Activated T-cell treated with anti-CD3 and anti-CD28 coated beads, Interleukin-2, amount 50 U/mL, for 48 hours (primary cell): ENCODE measurements around the gene NFYB.
A peak's percentile ranks its signal among the peaks of the same experiment; 100 is the strongest.
"Not testable (repeated sequence)": the region's sequence is repeated elsewhere in the genome, so short reads cannot be mapped to it uniquely, and the experiment has no call there.

Source experiments
- DNase-seq, 2 experiments: peaks; one replicate each; pipeline ENCODE4 v3.0.0-alpha.2; 2020

The NFYB gene

DNA sequence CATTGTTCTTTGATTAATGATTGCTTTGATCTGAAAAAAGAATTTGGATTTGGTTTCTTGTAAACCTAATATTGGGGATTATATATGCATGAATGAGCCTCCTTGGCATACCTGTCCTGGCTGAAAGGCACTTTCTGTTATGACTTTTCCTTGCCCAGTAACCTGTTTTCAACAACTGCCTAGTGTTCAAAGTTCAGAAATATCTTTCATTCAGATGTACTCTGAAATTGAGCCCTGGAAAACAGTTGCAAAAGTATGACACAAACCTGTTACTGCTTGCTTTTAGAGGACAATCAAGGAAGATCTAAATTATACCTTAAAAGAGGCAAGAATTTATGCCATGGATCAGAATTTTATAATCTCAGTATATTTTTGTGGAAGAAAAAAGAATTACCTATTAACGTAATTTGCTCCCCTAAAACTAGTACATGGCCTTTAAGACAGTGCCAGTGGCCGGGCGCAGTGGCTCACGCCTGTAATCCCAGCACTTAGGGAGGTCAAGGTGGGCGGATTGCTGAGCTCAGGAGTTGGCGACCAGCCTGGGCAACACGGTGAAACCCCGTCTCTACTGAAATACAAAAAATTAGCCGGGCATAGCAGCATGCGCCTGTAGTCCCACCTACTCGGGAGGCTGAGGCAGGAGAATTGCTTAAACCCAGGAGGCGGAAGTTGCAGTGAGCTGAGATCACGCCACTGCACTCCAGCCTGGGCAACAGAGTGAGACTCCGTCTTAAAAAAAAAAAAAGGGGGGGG is 23.0 kb downstream of the NFYB start:
- DNase-seq, result not testable (repeated sequence)

DNA sequence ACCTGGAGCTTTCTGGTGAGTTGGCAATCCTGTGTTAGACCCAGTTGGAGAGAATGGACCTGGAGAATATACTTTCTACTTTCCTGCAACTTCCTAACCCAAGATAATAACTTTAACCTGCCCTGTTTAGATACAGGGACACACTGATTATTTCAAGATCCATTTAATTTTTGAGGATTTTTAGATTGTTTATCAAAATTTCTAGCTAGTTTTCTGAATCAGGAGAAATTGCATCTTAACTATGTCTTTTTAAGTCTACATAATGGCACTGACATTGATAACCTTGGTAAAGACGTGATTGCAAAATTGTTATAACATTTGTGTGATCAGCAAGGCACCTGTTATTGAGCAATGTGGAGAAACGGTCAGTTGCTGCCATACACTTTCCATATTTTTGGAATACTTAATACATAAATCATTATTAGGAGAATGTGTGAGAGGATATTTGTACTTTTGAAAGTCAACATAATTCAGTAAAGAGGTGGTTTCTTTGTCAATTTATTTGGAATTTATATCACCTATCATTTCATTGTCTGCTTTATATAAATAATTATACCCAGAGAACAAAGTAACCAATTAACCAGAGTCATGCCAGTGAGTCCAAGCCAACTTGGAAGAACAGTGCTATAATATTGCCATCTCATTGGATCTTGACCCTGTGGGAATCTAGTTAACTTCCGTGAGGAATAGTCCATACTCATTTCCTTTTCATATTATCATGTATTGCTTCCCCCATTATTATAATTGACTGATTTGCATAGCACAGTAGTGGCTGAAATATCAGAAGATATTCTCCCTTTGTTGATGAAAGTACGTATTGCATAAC is 28.4 kb downstream of the NFYB start:
- no peak for DNase-seq

GRCh38 chr12:104108755-104109445 is 29.1 kb downstream of the NFYB start:
- DNase-seq, result peak; percentile 91 to 95

GRCh38 chr12:104106965-104107364 is 31.0 kb downstream of the NFYB start:
- no peak for DNase-seq

DNA sequence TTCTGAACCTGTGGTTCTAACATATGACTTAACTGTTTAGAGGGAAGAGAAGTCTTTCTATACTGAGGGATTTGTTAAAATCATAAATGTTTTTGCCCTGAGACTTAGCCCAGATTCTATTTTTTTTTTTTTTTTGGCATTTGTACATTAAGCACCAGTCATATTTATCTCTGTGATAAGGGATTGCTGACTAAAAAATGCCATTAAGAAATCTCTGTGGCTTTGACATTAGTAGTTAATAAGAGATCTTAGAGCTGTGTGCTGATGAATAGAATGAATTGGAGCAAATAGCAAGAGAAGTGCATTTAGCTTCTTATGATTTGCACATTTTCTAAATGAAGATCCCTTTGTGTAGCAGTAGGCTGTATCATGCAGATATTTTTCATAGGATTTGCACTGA is 32.5 kb downstream of the NFYB start:
- DNase-seq, result no peak

GRCh38 chr12:104097954-104098353 is 40.1 kb downstream of the NFYB start:
- DNase-seq, result no peak

DNA sequence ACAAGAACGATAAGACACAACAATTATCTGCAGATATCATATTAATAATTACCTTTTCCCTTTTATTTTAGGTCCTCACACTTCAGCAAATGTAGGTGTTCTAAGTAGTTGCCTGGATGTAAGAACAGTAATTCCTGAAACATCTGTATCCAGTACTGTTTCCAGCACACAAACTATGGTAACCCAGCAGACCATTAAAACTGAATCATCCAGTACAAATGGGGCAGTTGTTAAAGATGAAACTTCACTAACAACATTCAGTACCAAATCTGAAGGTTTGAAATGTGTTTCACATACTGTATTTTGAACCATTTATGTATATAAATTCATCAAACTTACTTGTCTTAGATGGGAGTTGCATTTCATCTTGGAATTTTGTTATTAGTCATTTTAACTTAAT is 42.7 kb downstream of the NFYB start:
- no peak for DNase-seq

GRCh38 chr12:104094284-104094683 is 43.7 kb downstream of the NFYB start:
- DNase-seq, result no peak

DNA sequence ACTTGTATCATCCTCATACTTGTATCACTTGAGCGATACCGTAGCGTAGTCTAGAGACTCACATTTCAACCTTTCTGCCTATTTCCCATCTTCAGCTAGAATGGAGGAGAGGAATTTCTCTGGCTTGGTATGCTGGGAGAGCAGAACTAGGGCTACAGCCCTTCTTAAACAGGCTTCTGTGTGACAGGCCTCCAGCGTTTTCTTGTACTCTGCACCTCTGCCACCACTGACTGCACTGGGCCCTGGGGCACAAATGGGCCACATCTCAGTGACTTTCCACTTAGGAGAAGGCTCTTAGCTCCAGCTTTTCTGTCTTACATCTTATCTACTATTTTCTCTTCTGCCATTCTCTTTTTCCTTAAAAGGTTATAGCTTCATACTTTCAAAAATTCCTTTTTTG is 46.9 kb downstream of the NFYB start:
- DNase-seq, result no peak

DNA sequence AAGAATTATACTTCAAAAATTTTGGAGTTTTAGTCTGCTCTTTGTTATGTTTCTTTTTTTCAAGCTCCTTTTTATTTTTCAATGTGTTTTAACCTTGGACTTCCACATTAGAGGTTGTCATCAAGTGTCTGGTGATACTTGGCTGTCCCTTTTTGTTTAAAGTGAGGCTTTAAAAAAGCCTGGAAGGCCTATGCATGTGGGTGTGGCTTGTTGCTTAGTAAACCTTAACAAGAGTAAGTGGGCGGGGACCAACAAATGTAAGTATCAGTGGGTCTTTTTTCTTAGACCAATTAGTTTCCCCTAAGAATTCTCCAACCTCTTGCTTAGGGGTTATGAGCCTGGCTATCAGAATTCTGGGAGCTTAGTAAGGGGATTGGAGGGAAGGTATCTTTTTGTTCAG is 47.3 kb downstream of the NFYB start:
- DNase-seq, result no peak

- DNase-seq, result peak; percentile 62 to 66
Observed at GRCh38 chr12:104083769-104084475, 54.1 kb downstream of the NFYB start.

GRCh38 chr12:104080764-104081163 is 57.2 kb downstream of the NFYB start:
- DNase-seq, result no peak

DNA sequence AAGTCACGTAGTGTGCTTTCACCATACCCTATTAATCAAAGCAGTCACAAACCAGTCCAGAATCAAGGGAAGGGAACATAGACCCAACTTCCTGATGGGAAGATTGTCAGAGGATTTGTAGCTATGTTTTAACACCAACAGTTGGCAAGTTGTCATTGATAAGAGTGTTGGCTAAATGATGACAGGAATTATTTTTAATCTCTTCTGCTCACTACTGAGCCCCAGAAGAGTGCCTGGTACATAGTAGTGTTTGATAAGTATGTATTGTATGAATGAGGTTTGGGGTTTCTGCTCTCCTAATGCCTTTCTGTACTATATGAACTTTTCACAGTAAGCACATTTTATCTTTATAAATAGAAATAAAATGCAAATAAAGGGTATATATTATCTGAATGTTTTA is 59.0 kb downstream of the NFYB start:
- no peak for DNase-seq

- DNase-seq, result no peak
Observed at GRCh38 chr12:104073699-104074098, 64.3 kb downstream of the NFYB start.

DNA sequence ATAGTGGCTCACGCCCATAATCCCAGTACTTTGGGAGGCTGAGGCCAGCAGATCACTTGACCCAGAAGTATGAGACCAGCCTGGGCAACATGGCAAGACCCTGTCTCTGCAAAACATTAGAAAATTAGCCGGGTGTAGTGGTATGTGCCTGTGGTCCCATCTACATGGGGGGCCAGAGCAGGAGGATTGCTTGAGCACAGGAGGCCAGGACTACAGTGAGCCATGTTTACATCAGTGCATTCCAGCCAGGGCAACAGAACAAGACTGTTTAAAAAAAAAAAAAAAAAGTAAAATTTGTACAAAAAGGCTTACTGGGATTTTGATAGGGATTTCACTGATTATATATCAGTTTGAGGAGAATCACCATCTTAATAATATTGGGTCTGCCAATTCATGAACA is 65.9 kb downstream of the NFYB start:
- no peak for DNase-seq
